B cell (primary cell): ENCODE results near the gene TATDN2.

Source experiments
- EZH2 ChIP-seq: IDR thresholded peaks from 2 replicates; pipeline ENCODE4 v1.6.1; 2012; ENCODE audit warnings: borderline replicate concordance, low read depth, mild to moderate bottlenecking, moderate library complexity, low read length; ENCODE audit not compliant: insufficient read depth, poor library complexity, severe bottlenecking
- TF ChIP-seq, protein P1 (sequence below): fragments of 200-600 bp; IDR thresholded peaks from one replicate; pipeline ENCODE4 v1.8.0; 2022; ENCODE audit warnings: antibody characterized with exemption, mild to moderate bottlenecking

DNA sequence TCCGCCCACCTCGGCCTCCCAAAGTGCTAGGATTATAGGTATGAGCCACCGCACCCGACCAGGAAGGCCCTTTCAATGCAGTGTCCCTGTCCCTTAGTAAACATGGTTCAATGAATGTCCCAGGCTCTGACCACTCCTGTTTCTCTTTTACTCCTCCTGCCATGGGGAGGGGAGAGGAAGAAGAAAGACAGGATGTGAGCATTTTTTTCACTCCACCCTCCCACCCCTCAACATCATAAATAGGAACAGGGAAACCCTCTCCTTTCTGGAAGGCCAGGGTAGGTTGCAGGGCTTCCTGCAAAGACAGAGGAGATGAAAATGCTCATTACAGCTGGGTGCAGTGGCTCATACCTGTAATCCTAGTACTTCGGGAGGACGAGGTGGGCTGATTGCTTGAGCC, 7.5 kb upstream of the TATDN2 start:
- TF ChIP-seq, protein P1, sequence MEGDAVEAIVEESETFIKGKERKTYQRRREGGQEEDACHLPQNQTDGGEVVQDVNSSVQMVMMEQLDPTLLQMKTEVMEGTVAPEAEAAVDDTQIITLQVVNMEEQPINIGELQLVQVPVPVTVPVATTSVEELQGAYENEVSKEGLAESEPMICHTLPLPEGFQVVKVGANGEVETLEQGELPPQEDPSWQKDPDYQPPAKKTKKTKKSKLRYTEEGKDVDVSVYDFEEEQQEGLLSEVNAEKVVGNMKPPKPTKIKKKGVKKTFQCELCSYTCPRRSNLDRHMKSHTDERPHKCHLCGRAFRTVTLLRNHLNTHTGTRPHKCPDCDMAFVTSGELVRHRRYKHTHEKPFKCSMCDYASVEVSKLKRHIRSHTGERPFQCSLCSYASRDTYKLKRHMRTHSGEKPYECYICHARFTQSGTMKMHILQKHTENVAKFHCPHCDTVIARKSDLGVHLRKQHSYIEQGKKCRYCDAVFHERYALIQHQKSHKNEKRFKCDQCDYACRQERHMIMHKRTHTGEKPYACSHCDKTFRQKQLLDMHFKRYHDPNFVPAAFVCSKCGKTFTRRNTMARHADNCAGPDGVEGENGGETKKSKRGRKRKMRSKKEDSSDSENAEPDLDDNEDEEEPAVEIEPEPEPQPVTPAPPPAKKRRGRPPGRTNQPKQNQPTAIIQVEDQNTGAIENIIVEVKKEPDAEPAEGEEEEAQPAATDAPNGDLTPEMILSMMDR, result no peak
- TF ChIP-seq EZH2, result no peak
